H1 (cell line): Measurements from ENCODE around the gene RNF141. TPM values are rescaled to one million over a fixed set of nuclear protein-coding genes. Genes with fewer than 3 reads are reported as not detected.

Experiments
- CBX8 ChIP-seq: fragments of 300-800, 300-1000 bp; sonication (generic); IDR thresholded peaks from 2 replicates; pipeline ENCODE4 v1.7.1; 2016; ENCODE audit warnings: low read depth, low read length, borderline replicate concordance
- CHD7 ChIP-seq: fragments of 300-600 bp; sonication (generic); IDR thresholded peaks from 2 replicates; pipeline ENCODE4 v1.7.1; 2012; ENCODE audit warnings: low read length, moderate library complexity, mild to moderate bottlenecking, inconsistent platforms; ENCODE audit not compliant: insufficient replicate concordance
- CREB1 ChIP-seq: IDR thresholded peaks from 2 replicates; pipeline ENCODE4 v1.6.1; 2012; ENCODE audit warnings: inconsistent platforms
- JUN ChIP-seq: IDR thresholded peaks from 2 replicates; pipeline ENCODE4 v1.6.1; 2011; ENCODE audit warnings: low read depth, mild to moderate bottlenecking, improper control_type of control experiment, low read length
- NRF1 ChIP-seq: IDR thresholded peaks from 2 replicates; pipeline ENCODE4 v1.6.1; 2011; ENCODE audit warnings: mild to moderate bottlenecking, low read depth, low read length, improper control_type of control experiment
- SP1 ChIP-seq: IDR thresholded peaks from 2 replicates; pipeline ENCODE4 v1.6.1; 2011; ENCODE audit warnings: low read depth, low read length
- SUZ12 ChIP-seq: fragments of 200-600 bp; sonication (generic); IDR thresholded peaks from 2 replicates; pipeline ENCODE4 v1.6.1; 2012; ENCODE audit warnings: mild to moderate bottlenecking, inconsistent platforms, low read length, moderate library complexity, mixed read lengths
- polyA plus RNA-seq, 7 experiments: library from polyadenylated mRNA; depleted of rRNA in 3 of 7; stranded (reverse) in 5 of 7; unstranded in 2 of 7; fragments of >200 nt in 5 of 7; fragments of 200-250 nt in 2 of 7; gene quantifications; 1 replicate in 5 of 7; 2 replicates in 1 of 7; 4 replicates in 1 of 7; pipeline versions ENCODE4 v1.2.1 to v1.2.3, GENCODE V29; 2011 to 2013; ENCODE audit warnings: missing spikeins in 2 of 7, mixed read lengths in 2 of 7
- total RNA-seq: library from RNA; stranded (reverse); fragmentation: NEBNext Ultra II Directional; extraction: Animal tissue kit (Norgen Biotek cat#: 25700); gene quantifications from 2 replicates; pipeline ENCODE4 v1.2.1, GENCODE V29; 2021

The RNF141 gene
- total and polyA plus RNA-seq, 2 of the 8 experiments (the other 6 are each of a cell fraction or from before 2014, with no cell fraction given), result 8.5 to 22.8 TPM

DNA sequence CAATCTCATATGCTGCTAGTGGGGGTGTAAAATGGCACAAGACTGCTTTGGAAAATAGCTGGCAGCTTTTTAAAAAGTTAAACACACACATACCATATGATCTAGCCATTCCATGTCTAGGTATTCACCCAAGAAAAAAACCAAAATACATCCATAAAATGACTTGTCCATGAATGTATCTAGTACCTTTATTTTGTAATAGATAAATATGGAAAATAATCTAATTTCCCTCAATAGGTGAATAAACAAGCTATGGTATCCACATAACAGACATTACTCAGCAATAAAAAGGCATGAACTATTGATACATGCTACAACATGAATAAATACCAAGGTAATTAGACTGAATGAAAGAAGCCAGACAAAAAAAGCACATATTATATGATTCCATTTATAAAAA, 22.9 kb downstream of the RNF141 start (continued):
- TF ChIP-seq CHD7 (no peak), SUZ12 (no peak), CBX8 (no peak), NRF1 (no peak), CREB1 (no peak), JUN (no peak), SP1 (no peak)
- TF ChIP-seq, all 59 proteins: peak for 0
